MG63 (cell line): Measurements from ENCODE around the gene DCAF5. TPM values are rescaled to one million over a fixed set of nuclear protein-coding genes. Genes with fewer than 3 reads are reported as not detected.
"Not testable (repeated sequence)": the region's sequence is repeated elsewhere in the genome, so short reads cannot be mapped to it uniquely, and the experiment has no call there.

Experiments
- DNase-seq: peaks from one replicate; pipeline ENCODE4 v3.0.0-alpha.2; 2020
- H3K27me3 ChIP-seq: fragments of 250-450 bp; sonication (Bioruptor Pico); 2 replicates; pipeline ENCODE4 v1.5.1; 2020; ENCODE audit warnings: mild to moderate bottlenecking, moderate library complexity
- H3K36me3 ChIP-seq: fragments of 250-450 bp; sonication (Bioruptor Pico); 2 replicates; pipeline ENCODE4 v1.5.1; 2020; ENCODE audit warnings: mild to moderate bottlenecking, moderate library complexity
- H3K4me3 ChIP-seq: fragments of 250-450 bp; sonication (Bioruptor Pico); 2 replicates; pipeline ENCODE4 v1.5.1; 2020; ENCODE audit warnings: mild to moderate bottlenecking, moderate library complexity
- H3K9me3 ChIP-seq: fragments of 250-450 bp; sonication (Bioruptor Pico); 2 replicates; pipeline ENCODE4 v1.5.1; 2020; ENCODE audit warnings: mild to moderate bottlenecking, moderate library complexity
- total RNA-seq: library from RNA; depleted of rRNA; stranded (reverse); fragments of >200 nt; shearing (Covaris generic); gene quantifications from 2 replicates; pipeline ENCODE4 v1.2.3, GENCODE V29; 2014; ENCODE audit warnings: low replicate concordance

The DCAF5 gene
- total RNA-seq, 1 experiment from 2014 or later = 7.6 TPM

- H3K4me3 ChIP-seq = no peak overlapping the region
- H3K36me3 ChIP-seq = no peaks in the 10 kb centered on the region; the same call in 1 of the 2 replicates
- DNase-seq = no peak
- no peaks in the 10 kb centered on the region for H3K27me3 ChIP-seq
- H3K9me3 ChIP-seq = no peaks in the 10 kb centered on the region
Measured at GRCh38 chr14:69090187-69090789, 62.6 kb downstream of the DCAF5 start.

DNA sequence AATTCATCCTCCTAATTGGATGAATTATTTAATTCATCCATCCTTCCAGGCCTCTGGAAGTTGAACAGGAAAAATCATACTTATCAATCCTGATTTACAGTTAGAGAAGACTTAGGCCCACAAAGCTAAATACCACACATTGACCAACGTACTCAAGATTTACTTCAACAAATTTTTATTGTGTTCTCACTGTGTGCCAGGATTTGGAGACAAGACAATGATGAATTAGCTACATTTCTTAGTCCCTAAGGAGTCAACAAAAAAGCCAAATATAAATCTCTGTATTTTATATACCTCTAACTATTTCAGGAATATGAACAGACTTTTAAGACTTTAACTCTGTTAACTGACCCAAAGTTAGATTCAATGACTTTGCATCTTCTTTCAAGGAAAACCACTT lies 63.9 kb downstream of the DCAF5 start:
- no peak for DNase-seq
- Histone ChIP-seq H3K9me3 (no peaks in the 10 kb centered on the region), H3K4me3 (no peak overlapping the region), H3K27me3 (no peaks in the 10 kb centered on the region), H3K36me3 (no peaks in the 10 kb centered on the region; the same call in 1 of the 2 replicates)

GRCh38 chr14:69088586-69088985 lies 64.3 kb downstream of the DCAF5 start:
- H3K4me3 ChIP-seq = no peak overlapping the region
- DNase-seq = no peak
- H3K36me3 ChIP-seq = no peaks in the 10 kb centered on the region; the same call in 1 of the 2 replicates
- no peaks in the 10 kb centered on the region for H3K9me3 ChIP-seq
- H3K27me3 ChIP-seq = no peaks in the 10 kb centered on the region

DNA sequence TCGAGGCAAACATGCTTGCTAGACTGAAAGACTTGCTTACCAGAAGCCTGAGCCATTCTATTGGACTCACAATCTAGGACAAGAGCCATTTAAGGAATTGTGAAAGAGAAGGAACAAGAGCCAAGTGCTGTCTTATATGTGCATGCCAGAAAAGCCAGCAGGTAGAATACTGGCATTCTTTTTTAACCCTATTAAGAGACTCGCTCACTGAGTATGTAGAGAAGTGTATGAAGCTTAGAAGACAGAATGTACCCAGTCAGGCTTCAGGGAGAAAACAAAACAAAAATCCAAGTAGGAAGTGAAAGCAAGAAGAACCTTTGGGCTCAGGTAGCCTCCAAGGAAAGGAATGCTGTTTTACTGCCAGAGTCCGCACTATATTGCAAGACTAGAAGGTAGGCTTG lies 65.9 kb downstream of the DCAF5 start:
- DNase-seq = no peak
- Histone ChIP-seq H3K27me3 (no peaks in the 10 kb centered on the region), H3K4me3 (no peak overlapping the region), H3K36me3 (no peaks in the 10 kb centered on the region; the same call in 1 of the 2 replicates), H3K9me3 (no peaks in the 10 kb centered on the region)

GRCh38 chr14:69086537-69086936 lies 66.4 kb downstream of the DCAF5 start:
- H3K27me3 ChIP-seq = no peaks in the 10 kb centered on the region
- no peaks in the 10 kb centered on the region; the same call in 1 of the 2 replicates for H3K36me3 ChIP-seq
- no peak for DNase-seq
- H3K4me3 ChIP-seq = no peak overlapping the region
- H3K9me3 ChIP-seq = no peaks in the 10 kb centered on the region

GRCh38 chr14:69084023-69084422 lies 68.9 kb downstream of the DCAF5 start:
- no peaks in the 10 kb centered on the region for H3K9me3 ChIP-seq
- no peak for DNase-seq
- H3K36me3 ChIP-seq = no peaks in the 10 kb centered on the region; the same call in 1 of the 2 replicates
- H3K27me3 ChIP-seq = no peaks in the 10 kb centered on the region
- H3K4me3 ChIP-seq = no peak overlapping the region

DNA sequence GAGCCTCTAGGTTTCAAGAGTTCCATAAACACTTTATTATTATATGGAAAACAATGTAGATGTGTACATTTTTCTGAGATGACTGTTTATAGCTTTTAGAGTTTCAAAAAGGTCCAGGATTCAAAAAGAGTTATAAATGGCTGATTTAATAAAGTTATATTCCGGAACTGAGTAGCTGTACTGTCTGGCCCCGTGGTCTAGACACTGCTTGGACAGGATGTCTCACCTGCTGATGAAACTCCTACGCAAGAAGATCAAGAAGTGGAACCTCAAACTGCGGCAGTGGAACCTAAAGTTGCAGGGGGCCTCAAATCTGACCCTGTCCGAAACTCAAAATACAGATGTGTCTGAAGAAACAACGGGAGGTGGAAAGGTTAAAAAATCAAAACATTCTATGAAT lies 69.7 kb downstream of the DCAF5 start:
- H3K27me3 ChIP-seq = no peaks in the 10 kb centered on the region
- H3K9me3 ChIP-seq = no peaks in the 10 kb centered on the region
- DNase-seq = no peak
- no peak overlapping the region for H3K4me3 ChIP-seq
- H3K36me3 ChIP-seq = no peaks in the 10 kb centered on the region; the same call in 1 of the 2 replicates

DNA sequence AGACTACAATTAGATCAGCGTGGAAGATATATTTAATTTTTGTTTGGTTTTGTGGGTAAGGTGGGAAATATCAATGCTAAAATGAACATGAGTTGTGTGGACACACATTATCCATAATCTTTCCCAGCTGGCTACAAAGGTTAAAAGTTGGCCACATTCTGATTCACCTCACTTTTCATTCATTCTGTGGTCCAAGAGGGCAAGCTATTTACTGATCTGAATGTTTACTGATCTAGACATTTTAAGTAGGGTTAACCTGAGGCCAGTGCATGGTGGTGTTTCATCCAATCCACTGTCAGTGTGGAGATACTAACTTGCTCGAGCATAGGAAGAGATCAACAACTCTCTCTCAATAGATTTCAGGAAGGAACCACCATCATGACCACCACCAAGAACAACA lies 71.6 kb downstream of the DCAF5 start:
- Histone ChIP-seq H3K4me3 (no peak overlapping the region), H3K36me3 (no peaks in the 10 kb centered on the region; the same call in none of the 2 replicates), H3K9me3 (no peaks in the 10 kb centered on the region), H3K27me3 (no peaks in the 10 kb centered on the region)
- DNase-seq = no peak

GRCh38 chr14:69079747-69080146 lies 73.2 kb downstream of the DCAF5 start:
- no peak for DNase-seq
- Histone ChIP-seq H3K4me3 (no peak overlapping the region), H3K36me3 (no peaks in the 10 kb centered on the region; the same call in none of the 2 replicates), H3K27me3 (no peaks in the 10 kb centered on the region), H3K9me3 (no peaks in the 10 kb centered on the region)

GRCh38 chr14:69079188-69079742 lies 73.7 kb downstream of the DCAF5 start:
- H3K4me3 ChIP-seq = no peak overlapping the region

GRCh38 chr14:69077841-69078240 lies 75.1 kb downstream of the DCAF5 start:
- no peaks in the 10 kb centered on the region for H3K9me3 ChIP-seq
- no peak overlapping the region for H3K4me3 ChIP-seq
- no peaks in the 10 kb centered on the region for H3K27me3 ChIP-seq
- DNase-seq = peak; percentile 49
- H3K36me3 ChIP-seq = no peaks in the 10 kb centered on the region; the same call in none of the 2 replicates

More at GRCh38 chr14:69079188-69079742, 73.7 kb downstream of the DCAF5 start:
- no peaks in the 10 kb centered on the region; the same call in none of the 2 replicates for H3K36me3 ChIP-seq
- no peaks in the 10 kb centered on the region for H3K9me3 ChIP-seq
- peak; percentile 28 for DNase-seq
- no peaks in the 10 kb centered on the region for H3K27me3 ChIP-seq

GRCh38 chr14:69077185-69077584 lies 75.7 kb downstream of the DCAF5 start:
- H3K4me3 ChIP-seq, DNase-seq, H3K36me3 ChIP-seq, H3K9me3 ChIP-seq, H3K27me3 ChIP-seq: not testable (repeated sequence)

DNA sequence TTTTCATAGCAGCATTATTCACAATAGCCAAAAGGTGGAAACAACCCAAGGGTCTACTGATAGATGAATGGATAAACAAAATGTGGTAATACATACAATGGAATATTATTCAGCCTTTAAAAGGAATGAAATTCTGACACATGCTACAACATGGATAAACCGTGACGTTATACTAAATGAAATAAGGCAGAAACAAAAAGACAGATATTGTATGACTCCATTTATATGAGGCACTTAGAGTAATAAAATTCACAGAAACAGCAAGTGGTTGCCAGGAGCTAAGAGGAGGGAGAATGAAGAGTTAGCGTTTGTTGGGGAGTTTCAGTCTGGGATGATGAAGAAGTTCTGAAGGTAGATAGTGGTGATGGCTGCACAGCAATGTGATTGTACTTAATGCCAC lies 76.6 kb downstream of the DCAF5 start:
- no peaks in the 10 kb centered on the region for H3K9me3 ChIP-seq
- H3K4me3 ChIP-seq = no peak overlapping the region
- no peak for DNase-seq
- no peaks in the 10 kb centered on the region for H3K27me3 ChIP-seq
- H3K36me3 ChIP-seq = no peaks in the 10 kb centered on the region; the same call in 1 of the 2 replicates

- DNase-seq = no peak
- Histone ChIP-seq H3K9me3 (no peaks in the 10 kb centered on the region), H3K4me3 (no peak overlapping the region), H3K27me3 (no peaks in the 10 kb centered on the region), H3K36me3 (no peaks in the 10 kb centered on the region; the same call in 1 of the 2 replicates)
Measured at GRCh38 chr14:69073915-69074314, 79.0 kb downstream of the DCAF5 start.

- Histone ChIP-seq H3K27me3 (no peaks in the 10 kb centered on the region), H3K4me3 (no peak overlapping the region), H3K36me3 (no peaks in the 10 kb centered on the region; the same call in 1 of the 2 replicates), H3K9me3 (no peaks in the 10 kb centered on the region)
- DNase-seq = no peak
Measured at GRCh38 chr14:69073429-69073828, 79.5 kb downstream of the DCAF5 start.

DNA sequence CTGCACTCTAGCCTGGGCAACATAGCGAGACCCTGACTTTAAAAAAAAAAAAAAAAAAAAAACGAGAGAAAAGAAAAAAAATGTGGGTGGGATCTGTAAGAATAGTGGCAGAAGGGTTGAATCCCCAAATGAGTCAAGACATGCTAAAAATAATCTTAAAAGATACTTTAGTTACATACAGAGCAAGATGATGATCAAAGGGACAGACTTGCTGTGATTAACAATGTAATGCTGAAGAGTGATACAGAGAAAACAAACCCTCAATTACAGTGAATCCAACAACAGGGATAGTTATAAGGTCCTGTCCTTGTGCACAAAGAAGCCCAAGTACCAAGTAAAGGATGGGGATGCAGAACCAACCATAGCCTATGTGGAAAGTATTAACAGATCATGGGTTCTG lies 80.3 kb downstream of the DCAF5 start:
- H3K9me3 ChIP-seq = no peaks in the 10 kb centered on the region
- H3K36me3 ChIP-seq = no peaks in the 10 kb centered on the region; the same call in 1 of the 2 replicates
- no peak for DNase-seq
- H3K4me3 ChIP-seq = no peak overlapping the region
- H3K27me3 ChIP-seq = no peaks in the 10 kb centered on the region

GRCh38 chr14:69068744-69069421 lies 84.0 kb downstream of the DCAF5 start:
- no peaks in the 10 kb centered on the region for H3K27me3 ChIP-seq
- no peaks in the 10 kb centered on the region for H3K9me3 ChIP-seq
- DNase-seq = no peak
- H3K4me3 ChIP-seq = no peak overlapping the region
- no peaks in the 10 kb centered on the region for H3K36me3 ChIP-seq
